22Rv1 (cell line): ENCODE measurements around the gene CCDC183.

ENCODE experiments used
- H3K27ac ChIP-seq: fragments of 450-650 bp; 2 replicates; pipeline ENCODE4 v1.5.1; 2017
- CTCF ChIP-seq: fragments of 450-650 bp; IDR thresholded peaks from 2 replicates; pipeline ENCODE4 v1.5.1; 2017; ENCODE audit warnings: mild to moderate bottlenecking
- ZFX ChIP-seq: fragments of 450-650 bp; IDR thresholded peaks from 2 replicates; pipeline ENCODE4 v1.6.1; 2017; ENCODE audit warnings: antibody characterized with exemption, borderline replicate concordance

Gene CCDC183

GRCh38 chr9:136799854-136800657 is 3.9 kb downstream of the CCDC183 start:
- TF ChIP-seq CTCF (no peak), ZFX (no peak)
- peak overlapping the region; percentile 100 for H3K27ac ChIP-seq

- peak overlapping the region; percentile 100 for H3K27ac ChIP-seq
- TF ChIP-seq CTCF (no peak), ZFX (no peak)
Observed at GRCh38 chr9:136802321-136802720, 6.2 kb downstream of the CCDC183 start.

- H3K27ac ChIP-seq: peak overlapping the region; percentile 40; the same call in 1 of the 2 replicates
Observed at GRCh38 chr9:136803009-136803550, 6.9 kb downstream of the CCDC183 start.

- TF ChIP-seq ZFX (no peak), CTCF (no peak)
- H3K27ac ChIP-seq: peak overlapping the region; percentile 40; the same call in 1 of the 2 replicates
Observed at GRCh38 chr9:136803551-136804508, 7.7 kb downstream of the CCDC183 start.

GRCh38 chr9:136804509-136805206 is 8.5 kb downstream of the CCDC183 start:
- peak overlapping the region; percentile 40 for H3K27ac ChIP-seq
- TF ChIP-seq CTCF (no peak), ZFX (no peak)

- no peak for TF ChIP-seq ZFX
- TF ChIP-seq CTCF: no peak
- peak overlapping the region; percentile 22; the same call in 1 of the 2 replicates for H3K27ac ChIP-seq
Observed at GRCh38 chr9:136805207-136805740, 9.1 kb downstream of the CCDC183 start.

GRCh38 chr9:136806067-136806466 is 9.9 kb downstream of the CCDC183 start:
- peak overlapping the region; percentile 91; the same call in 1 of the 2 replicates for H3K27ac ChIP-seq
- TF ChIP-seq ZFX (no peak), CTCF (no peak)
